Measurements from ENCODE around the gene TUBB8.
"Not testable (repeated sequence)": the region's sequence is repeated elsewhere in the genome, so short reads cannot be mapped to it uniquely, and the experiment has no call there.

TUBB8 gene

DNA sequence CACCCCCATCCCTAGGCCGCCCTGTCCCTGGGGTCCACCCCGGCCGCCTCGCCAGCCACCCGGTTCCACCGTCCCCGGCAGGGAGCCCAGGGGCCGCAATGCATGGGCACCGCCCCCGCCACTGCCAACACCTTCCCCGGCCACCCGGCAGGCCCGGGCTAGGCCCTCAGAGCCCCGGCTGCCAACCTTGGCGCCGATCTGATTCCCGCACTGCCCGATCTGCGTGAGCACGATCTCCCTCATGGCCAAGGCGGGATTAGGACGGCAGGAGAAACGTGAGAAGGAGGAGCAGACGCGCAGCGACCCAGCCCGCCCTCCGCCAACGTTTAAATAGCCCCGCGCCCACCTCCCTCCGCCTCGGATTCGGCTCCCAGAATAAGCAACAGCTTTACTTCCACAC is at the start of gene TUBB8:
TSS of gene TUBB8 (minus strand) at position 301 of the 400 bp plus-strand sequence. CDS start at position 243, 58 bp downstream.
- no peak for DNase-seq

DNA sequence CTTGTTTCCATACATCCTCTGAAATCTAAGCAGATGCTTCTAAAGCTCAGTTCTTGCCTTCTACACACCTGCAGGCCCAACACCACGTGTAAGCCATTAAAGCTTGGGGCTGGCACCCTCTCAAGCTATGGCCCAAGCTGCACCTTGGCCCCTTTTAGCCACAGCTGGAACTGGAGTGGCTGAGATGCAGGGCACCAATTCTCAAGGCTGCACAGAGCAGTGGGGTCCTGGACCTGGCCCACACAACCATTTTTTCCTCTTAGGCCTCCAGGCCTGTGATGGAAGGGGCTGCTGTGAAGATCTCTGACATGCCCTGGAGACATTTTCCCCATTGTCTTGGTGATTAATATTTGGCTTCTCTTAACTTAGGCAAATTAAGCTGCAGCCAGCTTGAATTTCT is 47.4 kb upstream of the TUBB8 start:
- no peak for DNase-seq

DNA sequence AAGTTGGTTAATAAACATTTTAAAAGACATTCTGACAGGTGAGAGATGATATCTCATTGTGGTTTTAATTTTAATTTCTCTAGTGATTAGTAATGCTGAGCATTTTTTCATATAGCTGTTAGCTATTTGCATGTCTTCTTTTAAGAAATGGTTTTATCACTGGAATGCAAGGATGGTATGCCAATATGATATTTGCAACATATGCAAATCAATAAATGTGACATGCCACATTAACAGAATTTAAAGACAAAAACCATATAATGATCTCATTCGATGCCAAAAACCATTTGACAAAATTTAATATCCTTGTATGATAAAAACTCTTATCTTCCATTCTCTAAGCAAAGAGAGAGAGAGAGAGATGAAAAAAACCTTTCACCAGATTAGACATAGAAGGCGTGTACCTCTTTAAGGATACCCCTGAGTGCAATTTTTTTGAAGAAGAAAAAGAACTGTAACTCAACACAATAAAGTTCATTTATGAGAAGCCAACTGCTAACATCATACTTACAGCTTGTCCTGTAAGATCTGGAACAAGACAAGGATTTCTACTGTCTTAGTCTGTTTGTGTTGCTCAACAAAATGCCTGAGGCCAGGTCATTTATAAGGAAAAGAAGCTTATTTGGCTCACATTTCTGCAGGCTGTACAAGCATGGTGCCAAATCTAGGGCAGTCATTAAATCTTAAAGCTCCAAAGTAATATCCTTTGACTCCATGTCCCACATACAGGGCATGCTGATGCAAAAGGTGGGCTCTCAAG is 46.4 kb upstream of the TUBB8 start:
- DNase-seq = no peak

DNA sequence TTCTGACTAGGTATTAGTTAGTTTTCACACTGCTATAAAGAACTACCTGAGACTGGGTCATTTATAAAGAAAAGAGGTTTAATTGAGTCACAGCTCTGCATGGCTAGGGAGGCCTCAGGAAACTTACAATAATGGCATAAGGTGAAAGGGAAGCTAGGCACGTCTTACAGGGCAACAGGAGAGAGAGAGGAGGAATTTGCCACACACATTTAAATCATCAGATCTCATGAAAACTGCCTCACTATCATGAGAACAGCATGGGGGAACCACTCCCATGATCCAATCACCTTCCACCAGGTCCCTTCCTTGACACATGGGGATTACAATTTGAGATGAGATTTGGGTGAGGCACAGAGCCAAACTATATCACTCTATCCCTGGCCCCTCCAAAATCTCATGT is 45.5 kb upstream of the TUBB8 start:
- DNase-seq = no peak

DNA sequence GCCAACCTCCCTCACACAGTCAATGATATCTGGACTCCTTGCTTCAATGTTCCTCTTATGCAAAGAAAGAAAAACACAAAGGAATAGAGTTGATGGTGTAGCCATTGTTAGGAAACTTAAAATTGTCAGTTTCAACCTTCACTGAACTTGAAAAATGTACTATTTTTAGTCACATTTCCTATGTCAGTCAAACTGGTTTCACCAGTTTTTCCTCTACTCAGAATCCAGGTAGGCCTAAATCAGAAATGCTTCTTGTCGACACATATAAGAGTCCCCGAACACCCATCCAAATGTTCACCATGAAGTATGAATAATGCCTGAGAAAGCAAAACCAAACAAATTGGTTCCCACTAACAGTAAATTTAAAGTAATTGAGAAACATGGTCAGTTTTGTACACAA is 43.8 kb upstream of the TUBB8 start:
- no peak for DNase-seq

DNA sequence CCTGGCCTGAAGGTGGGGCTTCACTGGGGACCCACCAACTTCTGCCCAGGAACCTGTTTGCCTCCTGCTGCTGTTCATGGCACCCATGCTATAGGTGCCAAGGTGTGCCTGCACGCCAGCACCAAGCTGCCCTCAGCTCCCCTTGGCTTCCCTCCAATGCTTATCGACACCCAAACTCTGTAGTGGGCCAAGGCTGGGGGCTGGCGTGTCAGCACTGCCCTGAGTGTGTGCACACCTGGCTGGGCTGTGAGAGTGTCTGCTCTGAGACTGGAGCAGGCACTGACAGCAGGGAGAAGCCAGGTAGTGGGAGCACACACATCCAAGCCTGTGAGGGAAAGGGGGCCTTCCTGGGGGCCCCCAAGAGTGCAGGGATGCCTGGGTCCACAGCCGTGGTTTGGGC is 43.1 kb upstream of the TUBB8 start:
- DNase-seq = no peak

DNA sequence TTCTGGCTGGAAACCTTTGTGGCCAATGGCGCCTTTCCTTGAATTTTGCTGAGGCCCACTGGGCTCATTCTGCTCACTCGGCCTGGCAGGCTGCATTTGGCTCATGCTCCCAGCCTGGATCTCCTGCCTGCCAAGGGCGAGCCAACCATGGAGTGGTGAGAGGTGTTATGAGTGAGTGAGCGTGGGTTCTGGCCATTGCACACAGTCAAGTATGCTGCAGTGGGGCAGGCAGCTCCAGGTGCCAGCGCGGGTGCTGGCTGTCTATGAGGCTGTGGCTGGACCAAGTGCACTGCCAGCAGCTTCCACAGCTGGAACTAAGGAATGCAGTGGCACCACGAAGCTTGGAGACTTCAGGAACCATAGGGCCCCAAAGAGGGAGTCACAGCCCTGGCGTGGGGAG is 42.2 kb upstream of the TUBB8 start:
- DNase-seq = no peak

DNA sequence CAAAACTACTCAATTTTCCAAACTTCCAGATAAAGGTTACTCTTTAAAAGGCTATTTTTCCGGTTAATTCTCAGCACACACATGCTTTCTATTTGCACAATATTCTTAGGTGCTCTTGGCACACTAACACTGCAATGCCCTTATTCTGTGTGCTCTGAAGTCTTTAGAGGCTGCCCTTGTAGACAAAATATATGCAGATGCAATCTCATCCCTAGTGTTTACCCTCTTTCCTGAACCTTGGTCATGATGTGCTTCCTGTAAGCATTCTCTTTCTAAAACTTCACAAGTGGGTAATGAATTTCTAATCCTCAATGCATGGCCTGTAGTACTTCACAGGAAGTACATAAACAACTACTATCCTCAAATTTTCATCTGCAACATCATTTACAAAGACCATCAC is 41.1 kb upstream of the TUBB8 start:
- no peak for DNase-seq

DNA sequence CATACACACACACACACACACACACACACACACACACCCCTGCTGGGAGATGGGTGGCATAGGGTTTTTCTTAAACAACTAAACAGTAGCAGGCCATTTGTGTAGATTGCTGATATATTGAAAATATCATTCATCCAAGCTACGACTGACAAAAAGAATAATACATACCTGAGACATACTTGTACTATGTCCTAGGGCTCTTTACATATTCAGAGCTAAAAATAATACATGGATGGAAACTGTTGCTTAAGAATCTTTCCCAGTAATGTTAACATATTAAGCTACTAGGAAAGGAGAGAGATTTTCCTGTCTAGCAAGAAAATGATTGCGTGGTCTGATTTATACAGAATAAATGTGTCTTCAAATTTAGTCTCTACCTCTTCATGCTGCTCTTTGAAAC is 40.2 kb upstream of the TUBB8 start:
- no peak for DNase-seq

DNA sequence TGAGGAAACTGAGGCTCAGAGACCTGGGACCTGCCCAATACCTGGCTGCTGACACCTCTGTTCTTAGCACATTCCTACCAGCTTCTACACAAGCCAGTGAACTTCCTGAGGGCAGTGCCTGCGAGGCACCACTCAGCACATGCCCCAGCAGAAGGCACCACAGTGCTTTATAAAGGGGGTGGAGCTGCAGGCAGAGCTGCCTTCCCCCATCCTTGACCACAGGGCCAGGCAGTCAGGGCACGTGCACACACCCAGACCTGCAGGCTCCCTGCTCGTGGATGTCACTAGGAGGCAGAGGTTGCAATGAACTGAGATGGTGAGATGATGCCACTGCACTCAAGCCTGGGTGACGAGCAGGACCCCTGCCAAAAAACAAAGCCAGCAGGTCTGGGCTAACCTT is 39.2 kb upstream of the TUBB8 start:
- no peak for DNase-seq

DNA sequence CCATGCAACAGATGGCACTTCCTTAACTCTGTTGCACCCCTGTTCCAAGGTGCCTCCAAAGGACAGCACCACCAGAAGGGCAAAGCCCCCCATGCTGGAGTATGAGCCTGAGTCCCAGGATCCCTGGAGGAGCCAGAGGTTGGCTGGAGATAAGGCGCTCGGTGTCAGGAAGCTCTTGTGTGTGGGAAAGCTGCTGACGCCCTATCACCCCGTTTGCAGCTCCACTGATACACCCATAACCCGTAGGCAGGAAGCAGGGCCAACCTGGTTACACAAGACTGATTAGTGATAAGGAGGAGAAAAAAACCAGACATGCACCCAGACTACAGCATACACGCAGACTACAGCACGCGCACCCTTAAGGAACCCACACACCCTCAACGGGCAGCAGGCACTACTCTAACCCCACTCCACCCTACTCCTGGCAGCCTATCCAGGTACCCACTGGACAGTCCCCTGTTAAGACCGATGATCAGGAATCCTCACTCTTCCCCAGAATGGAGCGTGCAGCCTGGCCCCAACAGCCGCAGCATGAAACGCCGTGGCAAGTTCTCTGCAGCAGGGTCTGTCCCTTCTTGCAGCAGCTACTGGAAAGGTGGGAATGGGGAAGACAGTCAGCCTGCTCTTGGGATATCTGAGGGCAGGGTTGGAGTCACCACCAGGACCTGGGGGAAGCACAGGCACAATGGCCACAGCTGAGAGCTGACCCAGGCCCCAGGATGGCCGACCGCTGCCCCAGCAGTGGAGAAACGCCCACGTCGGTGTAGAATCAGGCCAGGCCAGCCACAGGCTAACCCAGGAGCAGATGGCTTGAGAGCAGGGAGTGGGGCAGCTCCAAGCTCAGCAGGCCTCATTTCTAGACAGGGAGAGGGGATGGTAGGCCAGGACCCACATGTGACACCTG is 38.3 kb upstream of the TUBB8 start:
- no peak for DNase-seq

DNA sequence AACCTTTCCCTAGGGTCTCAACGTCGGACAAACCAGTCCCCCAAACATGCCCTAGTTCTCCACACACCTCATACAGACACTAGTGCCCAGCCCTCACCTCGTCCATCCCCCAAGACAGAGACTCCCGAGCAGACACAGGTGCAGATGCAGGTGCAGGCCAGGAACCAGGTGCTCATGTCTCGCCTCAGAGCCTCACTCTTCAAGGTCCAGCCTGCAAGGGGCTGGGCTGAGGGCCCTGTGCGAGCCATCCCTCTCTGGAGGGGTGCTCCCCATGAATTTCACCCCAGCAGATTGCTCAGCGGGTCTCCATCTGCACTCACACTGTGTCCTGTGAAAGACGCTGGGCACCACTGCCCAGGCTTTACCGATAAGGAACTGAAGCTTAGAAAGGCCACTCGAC is 36.9 kb upstream of the TUBB8 start:
- no peak for DNase-seq

DNA sequence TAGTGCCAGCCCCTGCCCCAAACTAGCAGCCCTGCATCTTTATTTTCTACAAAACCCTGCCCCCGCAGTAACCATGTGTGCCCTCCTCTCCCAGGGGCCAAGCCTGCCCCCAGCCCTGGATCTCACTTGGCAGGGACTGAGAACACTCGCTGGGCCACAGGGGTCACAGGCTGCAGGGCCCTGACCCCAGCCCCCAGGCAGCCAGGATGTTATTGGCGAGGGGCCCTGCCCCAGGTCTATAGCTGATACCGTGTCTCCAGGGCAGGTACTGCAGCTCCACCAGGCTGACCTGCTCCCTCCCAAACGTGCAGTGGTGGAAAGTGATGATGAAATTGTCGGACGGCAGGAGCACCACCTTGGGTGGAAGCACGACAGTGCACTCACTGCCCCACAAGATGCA is 35.9 kb upstream of the TUBB8 start:
- DNase-seq = no peak

DNA sequence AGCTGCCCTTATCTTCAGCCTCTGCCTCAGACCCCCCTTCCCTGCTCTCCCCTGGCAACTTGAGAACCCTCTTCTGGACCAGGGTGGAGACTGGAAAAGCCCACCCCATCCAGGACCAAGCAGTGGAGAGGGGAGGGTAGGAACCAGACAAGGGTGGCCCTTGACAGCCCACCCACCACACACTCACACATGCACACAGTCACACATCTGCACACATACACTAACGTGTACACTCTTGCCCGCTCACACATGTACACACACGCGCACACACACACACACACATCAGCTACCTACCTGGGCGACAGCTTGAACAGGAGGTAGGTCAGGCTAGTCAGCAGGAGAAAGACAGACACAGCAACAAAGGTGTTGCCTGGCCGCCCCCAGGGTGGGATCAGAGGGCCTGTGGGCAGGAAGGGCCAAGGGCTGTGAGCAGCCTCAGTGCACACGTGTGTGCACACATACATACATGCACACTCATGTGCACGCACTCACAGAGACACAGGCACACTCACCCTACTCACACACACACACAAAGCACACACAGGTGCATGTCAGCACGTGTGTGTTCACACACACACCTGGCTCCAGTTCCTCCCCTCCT is 34.9 kb upstream of the TUBB8 start:
- DNase-seq = no peak

DNA sequence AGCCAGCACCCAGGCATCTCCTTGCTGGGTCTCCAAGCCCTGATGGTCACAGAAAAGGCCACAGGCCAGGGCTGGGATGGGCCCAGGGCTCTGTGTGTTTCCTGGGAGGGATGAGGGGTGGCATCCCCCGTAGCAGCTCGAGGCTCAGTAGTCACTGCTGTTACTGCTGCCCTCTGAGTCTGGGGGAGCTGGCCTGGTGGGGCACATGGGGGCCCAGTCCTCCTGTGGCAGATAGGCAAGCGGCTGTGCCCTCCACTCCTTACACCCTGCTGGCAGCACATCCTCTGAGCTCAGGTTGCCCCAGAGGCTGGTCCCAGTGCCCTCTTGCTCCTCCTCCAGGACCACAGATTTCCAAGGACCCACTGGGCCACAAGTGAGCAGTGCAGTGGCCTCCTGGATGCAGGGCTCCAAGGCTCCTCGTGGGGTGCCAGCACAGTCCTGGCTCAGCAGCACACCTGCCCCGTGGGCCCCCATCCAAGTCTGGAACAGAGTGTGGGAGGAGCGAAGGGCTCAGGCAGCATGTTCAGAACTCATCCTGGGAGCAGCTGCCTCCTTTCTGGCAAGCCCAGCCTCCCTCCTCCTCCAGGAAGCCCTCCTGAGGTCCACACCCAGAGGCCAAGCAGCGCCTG is 31.5 kb upstream of the TUBB8 start:
- no peak for DNase-seq

DNA sequence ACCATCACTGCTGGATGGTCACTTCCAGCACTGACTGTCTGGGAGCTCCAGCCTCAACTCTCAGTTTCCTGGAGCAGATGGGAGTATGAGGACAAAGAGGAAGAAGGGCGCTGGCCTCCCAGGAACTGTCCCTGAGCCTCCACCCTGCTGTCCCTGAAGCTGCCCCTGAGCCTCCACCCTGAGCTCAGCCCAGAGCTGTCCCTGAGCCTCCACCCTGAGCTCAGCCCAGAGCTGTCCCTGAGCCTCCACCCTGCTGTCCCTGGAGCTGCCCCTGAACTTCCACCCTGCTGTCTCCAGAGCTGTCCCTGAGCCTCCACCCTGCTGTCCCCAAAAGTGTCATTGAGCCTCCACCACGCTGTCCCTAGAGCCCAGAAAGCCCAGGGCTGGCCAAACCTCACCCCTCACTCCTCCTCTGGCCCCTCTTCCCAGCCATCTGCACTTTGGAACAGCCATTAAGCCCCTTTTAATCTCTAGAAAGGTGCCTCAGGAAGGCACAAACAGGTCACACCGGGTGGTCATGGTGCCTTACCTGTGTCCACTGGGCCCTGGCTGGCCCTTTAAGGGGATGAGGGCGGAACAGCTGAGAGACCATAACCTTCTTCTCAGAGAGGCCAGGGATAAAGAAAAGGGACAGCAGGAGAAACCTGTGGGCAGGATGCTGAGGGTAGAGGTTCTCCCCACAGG is 30.6 kb upstream of the TUBB8 start:
- DNase-seq = no peak

DNA sequence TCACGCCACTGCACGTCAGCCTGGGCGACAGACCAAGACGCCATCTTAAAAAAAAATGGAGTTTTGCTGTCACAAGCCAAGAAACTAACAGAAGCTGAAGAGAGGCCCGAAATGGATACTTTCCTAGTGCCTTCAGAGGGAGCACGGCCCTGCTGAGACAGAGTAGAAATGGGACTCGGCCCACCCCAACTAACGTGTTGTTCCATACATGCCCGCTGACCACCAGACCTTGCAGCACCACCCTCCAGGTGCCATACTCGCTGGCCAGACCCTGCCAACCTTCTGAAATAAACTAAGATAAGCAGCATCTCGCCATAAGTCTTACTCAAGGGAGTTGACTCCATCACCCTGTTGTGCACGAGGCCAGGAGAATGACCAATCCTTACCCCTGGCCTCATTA is 29.5 kb upstream of the TUBB8 start:
- no peak for DNase-seq

DNA sequence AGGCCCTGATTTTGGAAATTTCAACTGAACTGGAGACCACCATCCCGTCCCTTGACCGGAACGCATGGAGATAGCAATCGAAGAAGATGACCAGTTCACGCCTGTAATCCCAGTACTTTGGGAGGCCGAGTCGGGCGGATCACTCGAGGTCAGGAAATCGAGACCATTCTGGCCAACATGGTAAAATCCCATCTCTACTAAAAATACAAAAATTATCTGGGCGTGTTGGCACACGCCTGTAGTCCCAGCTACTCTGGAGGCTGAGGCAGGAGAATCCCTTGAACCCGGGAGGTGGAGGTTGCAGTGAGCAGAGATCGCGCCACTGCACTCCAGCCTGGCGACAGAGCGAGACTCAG is 25.1 kb upstream of the TUBB8 start:
- DNase-seq = not testable (repeated sequence)

DNA sequence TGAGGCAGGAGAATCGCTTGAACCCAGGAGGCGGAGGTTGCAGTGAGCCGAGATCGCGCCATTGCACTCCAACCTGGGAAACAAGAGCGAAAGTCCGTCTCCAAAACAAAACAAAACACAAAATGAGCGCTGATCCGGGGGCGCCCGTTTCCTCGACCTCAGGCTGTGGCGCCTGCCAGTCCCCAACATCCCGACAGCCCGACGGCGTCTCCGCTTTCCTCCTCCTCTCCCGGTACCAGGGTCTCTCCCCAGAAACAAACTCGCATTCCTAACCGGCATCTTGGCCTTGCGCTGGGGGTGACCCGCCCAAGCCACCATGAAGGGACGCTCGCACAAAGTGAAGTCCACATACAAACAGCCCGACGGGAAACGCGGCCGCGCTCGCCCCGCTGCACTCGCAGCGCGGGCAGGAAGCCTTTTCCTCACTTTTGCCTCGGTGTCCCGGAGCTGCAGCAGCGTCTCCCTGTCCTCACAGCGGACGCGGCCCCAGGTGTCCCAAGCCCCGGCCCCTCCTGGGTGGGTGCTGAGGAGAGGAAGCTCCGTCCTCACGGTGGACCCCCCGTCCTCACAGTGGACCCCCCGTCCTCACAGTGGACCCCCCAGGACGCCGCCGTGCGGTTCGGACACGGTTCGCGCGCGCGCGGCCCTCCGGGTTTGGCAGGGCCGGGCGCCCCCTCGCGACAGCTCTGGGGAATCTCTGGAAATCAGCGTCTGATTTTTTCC is 24.6 kb upstream of the TUBB8 start:
- DNase-seq = peak; percentile 37

DNA sequence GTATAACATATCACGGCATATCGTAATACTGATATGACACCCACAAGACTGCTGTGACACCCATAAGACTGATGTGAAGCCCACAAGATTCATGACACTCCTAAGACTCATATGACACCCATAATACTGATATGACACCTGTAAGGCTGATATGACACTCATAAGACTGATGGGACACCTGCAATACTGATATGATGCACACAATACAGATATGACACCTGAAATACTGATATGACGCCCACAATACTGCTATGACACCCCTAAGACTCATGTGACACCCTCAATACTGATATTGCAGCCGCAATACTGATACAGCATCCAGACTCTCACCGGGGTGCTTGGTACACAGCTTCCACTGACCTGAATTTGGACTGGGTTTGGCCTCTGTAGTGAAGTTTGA is 19.1 kb upstream of the TUBB8 start:
- not testable (repeated sequence) for DNase-seq

DNA sequence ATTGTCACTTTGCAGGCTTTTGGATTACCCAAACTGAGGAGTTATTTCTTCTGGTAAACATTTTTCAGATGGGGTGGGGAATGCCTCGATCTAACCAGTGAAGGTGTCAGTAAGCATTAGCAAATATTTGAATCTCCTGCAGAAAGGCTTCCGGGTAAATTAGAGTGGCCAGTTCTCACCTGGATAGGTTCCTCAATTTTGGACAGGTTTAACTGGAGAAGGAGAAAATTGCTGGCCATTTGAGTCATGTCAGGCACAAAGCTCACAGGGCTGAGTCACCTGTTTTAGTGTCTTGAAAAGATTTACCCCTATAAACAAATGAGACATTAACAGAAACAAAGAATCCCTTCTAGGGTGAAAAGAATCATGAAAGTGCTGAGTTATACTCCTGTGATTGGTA is 830 bp upstream of the TUBB8 start:
- not testable (repeated sequence) for DNase-seq

DNA sequence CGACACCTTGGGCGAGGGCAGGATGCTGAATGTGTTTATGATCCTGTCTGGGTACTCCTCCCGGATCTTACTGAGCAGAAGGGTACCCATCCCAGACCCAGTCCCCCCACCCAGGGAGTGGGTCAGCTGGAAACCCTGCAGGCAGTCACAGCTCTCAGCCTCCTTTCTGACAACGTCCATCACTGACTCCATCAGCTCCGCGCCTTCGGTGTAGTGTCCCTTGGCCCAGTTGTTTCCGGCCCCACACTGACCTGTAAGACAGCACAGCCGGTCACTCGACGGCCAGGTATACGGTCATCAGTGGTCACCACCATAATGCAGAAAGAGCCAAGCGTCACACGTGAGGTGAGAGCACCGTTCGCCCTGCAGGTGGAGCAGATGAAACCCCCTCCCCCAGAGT is 1.2 kb downstream of the TUBB8 start:
- DNase-seq = not testable (repeated sequence)

Data from stimulated activated CD4-positive, alpha-beta T cell treated with anti-CD3 and anti-CD28 coated beads, Interleukin-4, amount 100 ng/mL, for 24 hours (primary cell).